ENCODE measurements around the gene MINDY1. TPM values are rescaled to one million over a fixed set of nuclear protein-coding genes. Genes with fewer than 3 reads are reported as not detected.

MINDY1 gene
- total and polyA plus RNA-seq, 9 of the 15 experiments (the other 6 are each of a cell fraction or from before 2014, with no cell fraction given), result 0.49 to 11.0 (median 6.0) TPM

DNA sequence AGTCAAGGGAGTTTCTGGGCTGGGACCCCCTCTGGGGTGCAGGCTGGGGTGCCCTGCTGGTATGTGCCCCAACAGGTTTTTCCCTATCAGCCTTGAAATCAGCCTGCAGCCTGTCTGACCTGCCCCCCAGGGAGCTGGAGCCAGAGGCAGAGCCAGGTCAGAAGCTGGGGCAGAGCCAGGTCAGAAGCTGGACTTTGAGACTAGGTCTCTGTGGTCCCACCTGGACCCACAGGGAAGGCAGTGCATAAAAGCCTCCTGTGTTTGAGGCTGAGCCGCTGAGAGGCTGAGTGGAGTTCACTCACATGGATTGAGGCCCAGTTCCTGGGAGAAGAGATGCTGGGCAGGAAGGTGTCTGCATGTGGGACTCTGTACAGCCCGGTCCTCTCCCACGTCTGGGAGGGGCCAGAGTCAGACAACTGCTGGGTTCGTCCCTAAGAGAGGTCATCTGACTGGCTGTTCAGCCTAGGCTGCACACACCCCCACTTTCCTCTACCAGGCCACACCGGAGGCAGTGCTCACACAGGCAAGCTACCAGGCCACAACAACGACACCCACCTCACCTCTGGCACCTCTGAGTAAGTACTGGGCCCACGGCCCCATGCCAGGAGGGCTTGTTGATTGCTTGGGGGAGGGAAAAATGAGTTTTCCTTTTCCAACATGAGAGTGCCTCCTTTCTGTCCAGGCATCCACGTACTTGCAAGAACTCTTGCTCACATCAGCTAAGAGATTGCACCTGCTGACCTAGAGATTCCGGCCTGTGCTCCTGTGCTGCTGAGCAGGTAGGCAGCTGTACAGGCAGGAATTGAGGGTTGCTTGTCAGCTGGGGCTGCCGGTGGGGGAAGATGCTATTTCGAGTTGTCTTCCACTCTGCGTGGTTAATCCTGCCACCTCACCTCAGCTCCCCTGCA lies 24.6 kb downstream of the MINDY1 start, which contains the start of gene ANXA9:
TSS of gene ANXA9 (plus strand) at position 488 of the 908 bp plus-strand sequence. CDS start 814 bp downstream, outside the sequence.
- H3K36me3 ChIP-seq (ENCODE audit: control insufficient read depth, insufficient read depth, low read length), result no peaks in the 10 kb centered on the region
- no peaks in the 10 kb centered on the region; the same call in 2 of the 3 replicates for H3K79me2 ChIP-seq (ENCODE audit: control insufficient read depth, insufficient read depth, low read length)
- H3K27me3 ChIP-seq (ENCODE audit: control insufficient read depth in 2 of 2, insufficient read depth in 2 of 2, low read length in 2 of 2), result no peaks in the 10 kb centered on the region
- H3K4me3 ChIP-seq, result no peak within 1 kb of the TSS
- peak within 1 kb of the TSS; percentile 96 for H2AFZ ChIP-seq (ENCODE audit: low read depth, low read length)
- H3K27ac ChIP-seq (ENCODE audit: extremely low read depth, low read depth, low read length), result 0 out of 3 replicates have a peak within 1 kb of the TSS, but pooled peaks have one; percentile 2
- intact Hi-C loops (cut with micrococcal nuclease), result no loop called here
- ChIA-PET CTCF (ENCODE audit: low intra/inter-chr PET ratio) (no interaction called here), POLR2A (interaction anchor here (0.5 to 1.5 kb wide), 14 partner anchors 11 to 722 kb away, joined by 3 to 6 read pairs (median 3); partner anchors contain the start of genes ENSA, GOLPH3L and MINDY1)
- no peaks in the 10 kb centered on the region for H3K9me3 ChIP-seq (replicated peaks; ENCODE audit: control insufficient read depth, insufficient read depth, low read depth, low read length)
- BruUV-seq (replicated peaks), result no TSS peak
- peaks cover 2% of the 10 kb centered on the region for H3K9me1 ChIP-seq (ENCODE audit: control insufficient read depth, insufficient read depth, low read length)
- peak within 1 kb of the TSS in 1 of 2 experiments; percentile 80; a peak in 2 of 4 replicates for H3K9ac ChIP-seq (ENCODE audit: insufficient read depth in 1 of 2, low read depth in 2 of 2, low read length in 2 of 2)
- no peaks in the 10 kb centered on the region for H4K20me1 ChIP-seq (replicated peaks; ENCODE audit: control insufficient read depth, insufficient read depth, low read length)
- ATAC-seq (peak; percentile 85), FAIRE-seq (peak; percentile 94), DNase-seq (ENCODE audit: extremely low read depth in 1 of 4, low spot score in 3 of 4) (peak; percentile 78 to 83 (median 78))
- H3K4me2 ChIP-seq (ENCODE audit: insufficient read depth, low read length), result peak within 1 kb of the TSS; percentile 61
- 36% methylated on average over 12 of the region's 12 CpGs for WGBS (ENCODE audit: insufficient coverage, low coverage, missing lambda C conversion rate)
- peaks cover 42 to 47% of the 10 kb centered on the region in 2 experiments for H3K4me1 ChIP-seq (replicated peaks in 1 of 2; ENCODE audit: control insufficient read depth in 2 of 2, insufficient read depth in 2 of 2, low read length in 2 of 2)
- in situ Hi-C loops (cut with MboI), result no loop called here
- TF ChIP-seq FOXO4 (CRISPR knock-in tag; IDR thresholded peaks at IDR 0.05), result no peak
- no peak for TF ChIP-seq FIP1L1 (IDR thresholded peaks at IDR 0.05; ENCODE audit: low read depth, low read length, poor library complexity, severe bottlenecking)
- TF ChIP-seq, protein P1, sequence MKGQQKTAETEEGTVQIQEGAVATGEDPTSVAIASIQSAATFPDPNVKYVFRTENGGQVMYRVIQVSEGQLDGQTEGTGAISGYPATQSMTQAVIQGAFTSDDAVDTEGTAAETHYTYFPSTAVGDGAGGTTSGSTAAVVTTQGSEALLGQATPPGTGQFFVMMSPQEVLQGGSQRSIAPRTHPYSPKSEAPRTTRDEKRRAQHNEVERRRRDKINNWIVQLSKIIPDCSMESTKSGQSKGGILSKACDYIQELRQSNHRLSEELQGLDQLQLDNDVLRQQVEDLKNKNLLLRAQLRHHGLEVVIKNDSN (CRISPR knock-in tag; IDR thresholded peaks at IDR 0.05), result peak; percentile 66
- no peak for TF ChIP-seq BRF2 (IDR thresholded peaks at IDR 0.05; ENCODE audit: borderline replicate concordance, insufficient read depth, insufficient read length)
- TF ChIP-seq ATF1 (CRISPR knock-in tag; IDR thresholded peaks at IDR 0.05), result no peak
- TF ChIP-seq ATF1 (tag; IDR thresholded peaks at IDR 0.05), result peak; percentile 27; the same call in 1 of the 2 replicates
- peak; percentile 13 to 33; a peak in 1 of 4 replicates for TF ChIP-seq NRF1 (conservative IDR thresholded peaks at IDR 0.05 in 1 of 2, IDR thresholded peaks at IDR 0.05 in 1 of 2)
- TF ChIP-seq, protein P2, sequence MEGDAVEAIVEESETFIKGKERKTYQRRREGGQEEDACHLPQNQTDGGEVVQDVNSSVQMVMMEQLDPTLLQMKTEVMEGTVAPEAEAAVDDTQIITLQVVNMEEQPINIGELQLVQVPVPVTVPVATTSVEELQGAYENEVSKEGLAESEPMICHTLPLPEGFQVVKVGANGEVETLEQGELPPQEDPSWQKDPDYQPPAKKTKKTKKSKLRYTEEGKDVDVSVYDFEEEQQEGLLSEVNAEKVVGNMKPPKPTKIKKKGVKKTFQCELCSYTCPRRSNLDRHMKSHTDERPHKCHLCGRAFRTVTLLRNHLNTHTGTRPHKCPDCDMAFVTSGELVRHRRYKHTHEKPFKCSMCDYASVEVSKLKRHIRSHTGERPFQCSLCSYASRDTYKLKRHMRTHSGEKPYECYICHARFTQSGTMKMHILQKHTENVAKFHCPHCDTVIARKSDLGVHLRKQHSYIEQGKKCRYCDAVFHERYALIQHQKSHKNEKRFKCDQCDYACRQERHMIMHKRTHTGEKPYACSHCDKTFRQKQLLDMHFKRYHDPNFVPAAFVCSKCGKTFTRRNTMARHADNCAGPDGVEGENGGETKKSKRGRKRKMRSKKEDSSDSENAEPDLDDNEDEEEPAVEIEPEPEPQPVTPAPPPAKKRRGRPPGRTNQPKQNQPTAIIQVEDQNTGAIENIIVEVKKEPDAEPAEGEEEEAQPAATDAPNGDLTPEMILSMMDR (IDR thresholded peaks at IDR 0.05 in 2 of 3, conservative IDR thresholded peaks at IDR 0.05 in 1 of 3; ENCODE audit: insufficient read depth in 2 of 3, low read depth in 1 of 3, low read length in 3 of 3), result peak in 1 of 3 experiments; percentile 2; a peak in 1 of 6 replicates
- TF ChIP-seq, protein P3, sequence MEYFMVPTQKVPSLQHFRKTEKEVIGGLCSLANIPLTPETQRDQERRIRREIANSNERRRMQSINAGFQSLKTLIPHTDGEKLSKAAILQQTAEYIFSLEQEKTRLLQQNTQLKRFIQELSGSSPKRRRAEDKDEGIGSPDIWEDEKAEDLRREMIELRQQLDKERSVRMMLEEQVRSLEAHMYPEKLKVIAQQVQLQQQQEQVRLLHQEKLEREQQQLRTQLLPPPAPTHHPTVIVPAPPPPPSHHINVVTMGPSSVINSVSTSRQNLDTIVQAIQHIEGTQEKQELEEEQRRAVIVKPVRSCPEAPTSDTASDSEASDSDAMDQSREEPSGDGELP (CRISPR knock-in tag; IDR thresholded peaks at IDR 0.05; ENCODE audit: borderline replicate concordance), result peak; percentile 36; the same call in 1 of the 2 replicates
- no peak for TF ChIP-seq RBM15 (IDR thresholded peaks at IDR 0.05; ENCODE audit: insufficient read depth, low read length)
- no peak for TF ChIP-seq NR1H2 (CRISPR knock-in tag; IDR thresholded peaks at IDR 0.05)
- no peak for TF ChIP-seq ZBTB12 (CRISPR knock-in tag; IDR thresholded peaks at IDR 0.05)

Data from K562 (cell line).